KBM-7 (cell line): ENCODE measurements around the gene SLC39A13.
"Not testable (repeated sequence)": the region's sequence is repeated elsewhere in the genome, so short reads cannot be mapped to it uniquely, and the experiment has no call there.

Experiments
- DNase-seq: peaks from one replicate; pipeline ENCODE4 v3.0.0-alpha.2; 2015
- in situ Hi-C: fragments of 300-500 bp; cut with MboI; formaldehyde crosslinking; loops from 2 replicates; pipeline ENCODE4 v1.14.3; 2020; ENCODE audit warnings: low sequenced_read_pairs, low pct_unique_long_range_greater_than_20kb, mixed read lengths

Gene SLC39A13

GRCh38 chr11:47441421-47441820, 33.0 kb downstream of the SLC39A13 start:
- in situ Hi-C loops, result no loop called here
- no peak for DNase-seq

GRCh38 chr11:47442514-47442913, 34.1 kb downstream of the SLC39A13 start:
- DNase-seq, result no peak
- in situ Hi-C loops, result no loop called here

GRCh38 chr11:47443028-47443700, 34.8 kb downstream of the SLC39A13 start:
- in situ Hi-C loops, result no loop called here
- DNase-seq, result no peak

GRCh38 chr11:47443817-47444216, 35.4 kb downstream of the SLC39A13 start:
- in situ Hi-C loops, result no loop called here
- no peak for DNase-seq

- in situ Hi-C loops, result no loop called here
- no peak for DNase-seq
Observed at GRCh38 chr11:47445840-47446239, 37.5 kb downstream of the SLC39A13 start.

GRCh38 chr11:47446833-47447232, 38.4 kb downstream of the SLC39A13 start:
- no peak for DNase-seq
- in situ Hi-C loops, result no loop called here

GRCh38 chr11:47447906-47448305, 39.5 kb downstream of the SLC39A13 start:
- no peak for DNase-seq
- in situ Hi-C loops, result no loop called here

GRCh38 chr11:47448566-47449427, 40.4 kb downstream of the SLC39A13 start, which contains the start of gene RAPSN:
TSS of gene RAPSN (minus strand) at chr11:47449136. CDS start at chr11:47448964, 172 bp downstream.
- in situ Hi-C loops, result no loop called here
- no peak for DNase-seq

- in situ Hi-C loops, result no loop called here
Observed at GRCh38 chr11:47449541-47449940, 41.2 kb downstream of the SLC39A13 start.

GRCh38 chr11:47451436-47451835, 43.0 kb downstream of the SLC39A13 start:
- no peak for DNase-seq
- in situ Hi-C loops, result no loop called here

More at GRCh38 chr11:47449541-47449940, 41.2 kb downstream of the SLC39A13 start:
- DNase-seq, result no peak

GRCh38 chr11:47451990-47452389, 43.6 kb downstream of the SLC39A13 start:
- DNase-seq, result no peak
- in situ Hi-C loops, result no loop called here

GRCh38 chr11:47453365-47453764, 45.0 kb downstream of the SLC39A13 start:
- in situ Hi-C loops, result no loop called here
- DNase-seq, result no peak

GRCh38 chr11:47454258-47454671, 45.9 kb downstream of the SLC39A13 start:
- in situ Hi-C loops, result not testable (repeated sequence)

GRCh38 chr11:47460571-47461235, 52.3 kb downstream of the SLC39A13 start:
- no peak for DNase-seq
- in situ Hi-C loops, result no loop called here

More at GRCh38 chr11:47454258-47454671, 45.9 kb downstream of the SLC39A13 start:
- DNase-seq, result peak; percentile 93

GRCh38 chr11:47461876-47462275, 53.5 kb downstream of the SLC39A13 start:
- in situ Hi-C loops, result no loop called here
- DNase-seq, result no peak

GRCh38 chr11:47464483-47464882, 56.1 kb downstream of the SLC39A13 start:
- in situ Hi-C loops, result no loop called here
- no peak for DNase-seq
